HFFc6 (cell line): ENCODE results near the gene CAPNS2. TPM values are rescaled to one million over a fixed set of nuclear protein-coding genes. Genes with fewer than 3 reads are reported as not detected.

Experiments
- DNase-seq: peaks from one replicate; pipeline ENCODE4 v3.0.0-alpha.2; 2018
- H3K27ac Mint-ChIP-seq: 2 replicates; pipeline ENCODE4 v1.8.0; 2020; ENCODE audit warnings: mild to moderate bottlenecking, mixed read lengths
- H3K27me3 Mint-ChIP-seq: 2 replicates; pipeline ENCODE4 v1.8.0; 2021; ENCODE audit warnings: mild to moderate bottlenecking, moderate library complexity, mixed read lengths; ENCODE audit not compliant: insufficient read depth
- H3K36me3 Mint-ChIP-seq: 2 replicates; pipeline ENCODE4 v1.8.0; 2021; ENCODE audit warnings: low read depth, mixed read lengths
- H3K4me1 Mint-ChIP-seq: 2 replicates; pipeline ENCODE4 v1.8.0; 2020; ENCODE audit warnings: low read depth, mixed read lengths
- H3K4me3 Mint-ChIP-seq: 2 replicates; pipeline ENCODE4 v1.8.0; 2020; ENCODE audit warnings: mild to moderate bottlenecking, moderate library complexity, mixed read lengths
- H3K9me3 Mint-ChIP-seq: 2 replicates; pipeline ENCODE4 v1.8.0; 2020; ENCODE audit warnings: mild to moderate bottlenecking, mixed read lengths
- total RNA-seq, 6 experiments: library from RNA; stranded (reverse); fragmentation: NEBNext Ultra II Directional; extraction: Animal tissue kit (Norgen Biotek cat#: 25700); gene quantifications; 2 replicates in 1 of 6; 3 replicates in 5 of 6; pipeline ENCODE4 v1.2.3, GENCODE V29; 2021
- TF ChIP-seq, protein P1 (sequence below): fragments of 200-600 bp; sonication (generic); IDR thresholded peaks from 2 replicates; pipeline ENCODE4 v1.5.0; 2021; ENCODE audit warnings: antibody characterized with exemption, mild to moderate bottlenecking

CAPNS2 gene
- total RNA-seq, 6 experiments from 2014 or later = 0.19 to 0.38 (median 0.25) TPM; not detected in 3

DNA sequence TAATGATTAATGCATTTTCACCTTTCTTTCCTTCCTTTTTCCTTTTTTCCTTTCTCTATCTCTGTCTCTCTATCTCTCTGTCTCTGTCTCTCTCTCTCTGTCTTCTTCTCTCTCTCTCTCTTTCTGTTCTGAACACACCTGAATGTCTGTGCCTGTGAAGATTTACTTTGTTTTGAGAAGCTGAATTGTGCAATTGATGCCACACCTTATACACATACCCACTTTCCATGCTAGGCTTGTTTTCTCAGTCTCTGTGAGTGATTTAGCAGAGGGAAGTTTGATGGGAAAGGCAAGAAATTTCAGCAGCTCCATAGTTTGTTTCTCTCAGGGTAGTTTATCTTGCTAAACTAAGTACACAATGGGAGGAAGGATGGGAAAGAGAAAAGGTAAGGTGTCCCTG is 9.3 kb upstream of the CAPNS2 start:
- H3K4me3 Mint-ChIP-seq = no peak overlapping the region
- no peaks in the 10 kb centered on the region for H3K27me3 Mint-ChIP-seq
- H3K9me3 Mint-ChIP-seq = peaks cover 6% of the 10 kb centered on the region
- no peak overlapping the region for H3K27ac Mint-ChIP-seq
- peaks cover 36% of the 10 kb centered on the region for H3K36me3 Mint-ChIP-seq
- TF ChIP-seq, protein P1, sequence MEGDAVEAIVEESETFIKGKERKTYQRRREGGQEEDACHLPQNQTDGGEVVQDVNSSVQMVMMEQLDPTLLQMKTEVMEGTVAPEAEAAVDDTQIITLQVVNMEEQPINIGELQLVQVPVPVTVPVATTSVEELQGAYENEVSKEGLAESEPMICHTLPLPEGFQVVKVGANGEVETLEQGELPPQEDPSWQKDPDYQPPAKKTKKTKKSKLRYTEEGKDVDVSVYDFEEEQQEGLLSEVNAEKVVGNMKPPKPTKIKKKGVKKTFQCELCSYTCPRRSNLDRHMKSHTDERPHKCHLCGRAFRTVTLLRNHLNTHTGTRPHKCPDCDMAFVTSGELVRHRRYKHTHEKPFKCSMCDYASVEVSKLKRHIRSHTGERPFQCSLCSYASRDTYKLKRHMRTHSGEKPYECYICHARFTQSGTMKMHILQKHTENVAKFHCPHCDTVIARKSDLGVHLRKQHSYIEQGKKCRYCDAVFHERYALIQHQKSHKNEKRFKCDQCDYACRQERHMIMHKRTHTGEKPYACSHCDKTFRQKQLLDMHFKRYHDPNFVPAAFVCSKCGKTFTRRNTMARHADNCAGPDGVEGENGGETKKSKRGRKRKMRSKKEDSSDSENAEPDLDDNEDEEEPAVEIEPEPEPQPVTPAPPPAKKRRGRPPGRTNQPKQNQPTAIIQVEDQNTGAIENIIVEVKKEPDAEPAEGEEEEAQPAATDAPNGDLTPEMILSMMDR = no peak
- no peak for DNase-seq
- H3K4me1 Mint-ChIP-seq = peaks cover 61% of the 10 kb centered on the region

DNA sequence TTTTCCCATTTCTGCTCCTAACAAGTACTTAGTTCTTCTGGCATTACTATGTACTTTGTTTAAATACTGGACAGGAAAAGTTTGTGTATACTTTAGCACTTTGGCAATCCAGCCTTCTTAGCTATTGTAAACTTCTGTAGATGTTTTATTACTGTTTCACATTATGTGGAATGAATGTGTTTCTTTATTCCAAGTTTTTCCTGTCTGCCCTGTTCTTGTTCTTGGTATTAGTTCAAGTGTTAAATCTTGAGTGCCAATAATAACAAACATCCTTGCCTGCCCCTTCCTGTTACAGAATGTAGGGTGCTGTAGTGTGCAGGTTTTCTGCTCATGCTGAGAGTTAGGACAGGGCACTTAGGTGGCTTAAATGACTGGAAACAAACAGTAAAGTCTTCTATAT is 7.3 kb upstream of the CAPNS2 start:
- Mint-ChIP-seq H3K4me1 (peaks cover 61% of the 10 kb centered on the region), H3K27me3 (no peaks in the 10 kb centered on the region), H3K4me3 (no peak overlapping the region), H3K9me3 (no peaks in the 10 kb centered on the region), H3K36me3 (peaks cover 28% of the 10 kb centered on the region), H3K27ac (no peak overlapping the region)
- TF ChIP-seq, protein P1 = no peak
- peak; percentile 15 for DNase-seq

DNA sequence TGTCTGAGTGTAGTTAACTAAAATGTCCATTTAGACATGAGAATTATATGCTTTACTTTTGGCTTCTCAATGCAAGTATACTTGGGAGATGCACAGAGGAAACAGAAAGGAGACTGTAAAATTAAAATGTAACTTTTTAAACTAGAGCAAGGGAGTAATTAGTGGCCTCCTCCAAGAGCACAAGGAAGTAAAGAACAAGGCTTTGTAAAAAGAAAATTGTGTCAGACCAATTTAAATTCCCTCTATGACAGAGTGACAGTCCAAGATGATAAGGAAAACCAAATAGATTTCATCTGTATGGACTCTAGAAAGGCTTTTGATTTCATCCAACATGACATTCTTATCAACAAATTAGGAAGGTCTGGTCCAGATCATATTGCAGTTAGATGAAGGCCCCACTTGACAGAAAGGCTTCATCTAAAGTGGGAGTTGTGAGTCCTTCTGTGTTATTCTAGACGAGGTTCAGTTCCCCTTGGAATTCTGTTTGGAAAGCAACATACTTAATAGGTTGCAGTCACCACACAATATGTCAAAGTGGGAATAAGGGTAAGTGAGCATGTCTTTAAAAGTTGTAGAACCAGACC is 6.5 kb upstream of the CAPNS2 start:
- Mint-ChIP-seq H3K4me1 (peaks cover 59% of the 10 kb centered on the region), H3K4me3 (no peak overlapping the region)

DNA sequence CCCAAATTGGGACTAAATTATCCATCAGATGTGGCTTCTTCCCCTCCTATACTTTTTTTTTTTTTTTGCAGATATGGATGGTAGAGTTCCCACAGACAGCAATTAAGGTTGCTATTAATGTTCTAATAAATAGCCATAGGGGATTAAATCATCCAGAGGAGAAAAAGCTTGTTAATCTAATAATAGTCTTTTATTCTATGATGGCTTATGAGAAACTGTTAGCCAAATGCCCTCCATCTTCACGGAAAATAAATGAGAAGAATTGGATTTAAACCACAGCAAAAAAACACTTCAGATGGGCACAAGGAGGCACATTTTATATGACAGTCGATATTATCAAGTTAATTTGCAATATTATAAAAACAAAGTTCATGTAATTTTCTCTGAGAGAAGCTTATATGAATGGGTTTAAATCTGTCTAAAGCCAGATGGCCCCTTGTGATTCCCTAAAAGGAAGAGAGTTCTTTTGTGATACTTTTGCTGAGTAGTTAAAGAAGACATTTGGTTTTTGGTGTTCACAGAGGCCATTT is 5.1 kb upstream of the CAPNS2 start:
- H3K27me3 Mint-ChIP-seq = no peaks in the 10 kb centered on the region
- no peaks in the 10 kb centered on the region for H3K9me3 Mint-ChIP-seq
- no peak overlapping the region for H3K4me3 Mint-ChIP-seq
- peaks cover 16% of the 10 kb centered on the region for H3K36me3 Mint-ChIP-seq
- H3K4me1 Mint-ChIP-seq = peaks cover 50% of the 10 kb centered on the region
- no peak for DNase-seq
- TF ChIP-seq, protein P1 = no peak
- H3K27ac Mint-ChIP-seq = no peak overlapping the region

More for the DNA sequence above, 6.5 kb upstream of the CAPNS2 start:
- TF ChIP-seq, protein P1 = no peak
- no peak for DNase-seq
- Mint-ChIP-seq H3K36me3 (peaks cover 23% of the 10 kb centered on the region), H3K27me3 (no peaks in the 10 kb centered on the region), H3K27ac (no peak overlapping the region), H3K9me3 (no peaks in the 10 kb centered on the region)

DNA sequence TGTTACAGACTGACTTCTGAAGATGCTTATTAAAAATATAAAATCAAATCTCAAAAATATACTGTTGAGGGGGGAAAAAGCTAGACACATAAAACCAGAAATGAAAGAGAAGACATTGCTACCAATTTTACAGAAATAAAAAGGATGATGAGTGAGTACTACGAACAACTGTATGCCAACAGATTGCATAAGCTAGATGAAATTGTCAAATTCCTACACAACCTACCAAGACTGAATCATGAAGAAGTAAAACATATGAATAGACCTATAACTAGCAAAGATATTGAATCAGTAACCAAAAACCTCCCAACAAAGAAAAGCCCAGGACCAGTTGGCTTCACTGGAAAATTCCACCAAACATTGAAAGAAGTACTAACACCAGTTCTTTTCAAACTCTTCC is 3.5 kb upstream of the CAPNS2 start:
- Mint-ChIP-seq H3K9me3 (no peaks in the 10 kb centered on the region), H3K27me3 (peaks cover 2% of the 10 kb centered on the region; the same call in 1 of the 2 replicates), H3K4me1 (peaks cover 60% of the 10 kb centered on the region), H3K36me3 (peaks cover 27% of the 10 kb centered on the region), H3K4me3 (no peak overlapping the region), H3K27ac (peak overlapping the region; percentile 62)
- no peak for DNase-seq
- TF ChIP-seq, protein P1 = no peak
